RCC 7860 (cell line): ENCODE results near the gene MEPCE.

Experiments
- DNase-seq: peaks from one replicate; pipeline ENCODE4 v3.0.0-alpha.2; 2015; ENCODE audit warnings: low spot score
- FAIRE-seq: peaks from 2 replicates; lab custom pipeline; 2012; peaks lifted over from hg19 to GRCh38; lab: Jason Lieb, UNC

The MEPCE gene

DNA sequence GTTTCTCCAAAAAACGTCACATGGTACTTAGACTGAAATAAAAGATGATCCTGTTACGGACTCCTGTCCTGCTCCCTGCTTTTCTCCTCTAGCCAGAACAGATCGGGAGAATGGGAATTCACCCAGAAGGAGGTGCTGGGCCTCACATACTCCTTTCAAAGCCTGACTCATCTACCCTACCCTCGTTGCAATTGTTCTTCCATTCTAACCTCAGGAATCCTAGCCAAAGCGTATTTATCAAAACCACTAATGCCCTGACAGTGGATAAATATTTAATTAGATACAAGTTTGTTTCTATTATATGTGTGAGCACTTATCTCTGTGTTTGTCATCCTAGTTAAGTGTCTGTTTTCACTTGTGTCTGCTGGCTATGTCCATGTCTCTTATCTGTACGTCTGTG lies 22.9 kb upstream of the MEPCE start:
- no peak for FAIRE-seq
- DNase-seq: no peak

DNA sequence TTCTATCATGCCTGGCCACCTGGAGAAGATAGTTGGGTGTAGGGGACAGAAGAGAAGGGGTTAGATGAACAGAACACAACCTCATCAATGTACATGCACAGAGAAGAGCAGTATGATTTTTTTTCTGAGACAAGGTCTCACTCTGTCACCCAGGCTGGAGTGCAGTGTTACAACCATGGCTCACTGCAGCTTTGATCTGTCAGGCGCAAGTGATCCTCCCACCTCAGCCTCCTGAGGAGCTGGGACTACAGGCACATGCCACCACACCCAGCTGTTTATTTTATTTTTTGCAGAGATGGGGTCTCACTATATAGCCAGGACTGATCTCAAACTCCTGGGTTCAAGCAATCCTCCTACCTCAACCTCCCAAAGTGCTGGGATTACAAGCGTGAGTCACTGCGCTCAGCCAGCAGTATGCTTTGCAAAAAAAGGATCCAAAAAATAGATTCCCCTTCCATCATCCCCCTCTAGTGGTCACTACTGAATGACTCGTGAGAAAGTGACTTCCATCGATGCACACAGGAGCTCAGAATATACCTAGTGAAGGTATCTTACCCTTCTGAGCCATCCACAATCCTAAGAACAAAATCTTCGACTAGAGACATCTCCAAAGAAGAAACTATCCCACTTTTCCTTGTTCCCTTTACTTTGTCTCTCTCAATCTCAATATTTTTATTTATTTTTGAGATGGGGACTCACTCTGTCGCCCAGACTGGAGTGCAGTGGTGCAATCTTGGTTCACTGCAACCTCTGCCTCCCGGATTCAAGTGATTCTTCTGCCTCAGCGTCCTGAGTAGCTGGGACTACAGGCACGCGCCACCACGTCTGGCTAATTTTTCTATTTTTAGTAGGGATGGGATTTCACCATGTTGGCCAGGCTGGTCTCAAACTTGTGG lies 22.1 kb upstream of the MEPCE start:
- peak; percentile 66 for DNase-seq
- FAIRE-seq: peak; percentile 72

DNA sequence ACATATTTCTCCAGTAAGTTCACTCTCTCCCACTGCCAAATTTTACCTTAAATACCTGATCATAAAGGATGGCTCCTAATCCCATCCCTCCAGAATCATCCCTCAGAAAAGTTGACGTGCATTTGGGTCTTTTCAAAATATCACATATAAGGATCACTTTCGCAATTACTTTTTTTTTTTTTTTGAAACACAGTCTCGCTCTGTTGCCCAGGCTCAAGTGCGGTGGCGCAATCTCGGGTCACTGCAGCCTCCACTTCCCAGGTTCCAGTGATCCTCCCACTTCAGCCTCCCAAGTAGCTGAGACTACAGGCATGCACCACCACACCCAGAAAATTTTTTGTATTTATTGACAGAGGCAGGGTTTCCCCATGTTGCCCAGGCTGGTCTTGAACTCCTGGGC lies 18.5 kb upstream of the MEPCE start:
- no peak for FAIRE-seq
- DNase-seq: no peak

DNA sequence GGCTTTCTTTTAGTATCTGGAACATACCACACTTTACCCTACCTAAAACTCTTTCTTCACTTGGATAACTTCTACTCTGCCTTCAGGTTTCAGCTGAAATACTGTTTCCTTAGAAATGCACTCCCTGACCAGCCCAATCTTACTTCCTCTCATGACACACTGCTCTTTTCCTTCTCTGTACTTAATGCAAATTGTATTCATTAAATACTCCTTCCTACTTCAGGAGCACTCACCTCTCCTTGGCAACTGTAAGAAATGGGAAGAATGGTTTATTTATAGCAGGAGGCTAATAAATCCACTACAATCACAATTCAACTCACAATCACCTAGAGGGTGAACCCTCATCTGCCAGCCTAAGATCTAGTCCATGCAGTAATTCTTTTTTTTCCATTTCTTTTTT lies 16.3 kb upstream of the MEPCE start:
- DNase-seq (no peak), FAIRE-seq (no peak)

DNA sequence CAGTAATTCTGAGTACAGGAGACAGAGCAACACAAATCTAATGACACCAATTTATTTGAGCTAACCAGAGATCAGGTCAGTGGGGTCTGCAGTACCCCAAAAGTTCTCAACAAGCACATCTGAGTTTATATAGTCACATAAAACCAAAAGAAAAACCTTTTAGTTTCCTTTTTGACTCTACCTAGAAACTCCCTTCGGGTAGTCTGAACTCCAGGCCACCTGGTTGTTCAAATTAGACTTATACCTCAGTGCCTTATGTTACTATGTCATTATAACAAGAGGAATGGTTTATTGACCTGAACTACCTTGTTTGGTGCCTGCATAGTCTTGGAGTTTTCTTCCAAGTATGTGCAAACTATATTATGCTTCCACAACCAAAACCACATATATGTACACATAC lies 15.7 kb upstream of the MEPCE start:
- no peak for DNase-seq
- FAIRE-seq: no peak

DNA sequence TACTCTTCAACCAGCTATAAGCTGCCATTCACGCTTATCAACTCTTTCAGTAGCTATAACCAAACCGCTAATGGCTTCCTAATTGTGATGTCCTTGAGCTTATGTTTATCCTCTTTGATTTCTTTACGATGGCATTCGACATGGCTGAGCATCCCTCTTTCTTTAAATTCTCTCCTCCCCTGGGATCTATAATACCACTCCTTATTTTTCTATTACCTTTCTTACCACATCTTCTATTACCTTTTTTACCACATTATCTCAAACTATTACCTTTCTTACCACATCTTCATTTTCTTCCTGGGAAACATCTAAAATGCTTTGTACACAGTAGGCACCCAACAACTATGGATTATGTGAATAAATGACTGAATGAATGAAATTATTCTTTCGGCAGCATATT lies 14.2 kb upstream of the MEPCE start:
- DNase-seq (no peak), FAIRE-seq (no peak)

DNA sequence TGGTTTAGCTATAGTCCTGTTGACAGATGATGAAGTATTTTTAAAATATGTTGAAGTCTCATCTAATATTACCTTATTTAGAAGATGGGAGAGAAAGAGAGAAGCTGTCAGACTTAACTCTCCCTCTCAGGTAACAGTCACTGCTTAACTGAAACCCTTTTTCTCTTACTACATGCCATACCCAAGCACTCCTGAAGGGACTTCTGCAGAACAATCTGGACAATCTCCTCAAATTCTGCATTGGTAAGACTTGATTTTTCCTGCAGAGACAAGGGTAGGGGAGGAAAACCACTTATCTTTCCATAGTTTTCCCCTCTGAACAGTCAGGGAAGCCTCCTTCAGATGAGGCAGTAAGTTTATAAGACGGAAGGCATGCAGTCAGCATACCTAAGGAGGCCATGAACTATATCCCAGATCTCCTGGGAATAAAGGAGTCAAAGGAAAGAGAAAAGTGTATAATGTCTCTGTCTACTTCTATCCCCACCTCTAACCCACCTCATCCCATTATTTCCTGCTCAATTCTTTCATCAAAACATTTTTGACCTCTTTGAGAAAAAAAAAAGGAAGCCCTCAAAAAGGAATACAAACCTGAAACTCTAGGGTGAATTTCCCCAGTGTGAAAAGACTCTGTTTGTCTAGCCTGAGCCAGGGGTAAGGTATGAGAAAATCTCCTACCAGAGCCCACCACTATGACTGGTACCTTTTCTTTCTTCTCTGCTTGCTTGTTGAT lies 10.5 kb upstream of the MEPCE start:
- DNase-seq: no peak
- FAIRE-seq: no peak

DNA sequence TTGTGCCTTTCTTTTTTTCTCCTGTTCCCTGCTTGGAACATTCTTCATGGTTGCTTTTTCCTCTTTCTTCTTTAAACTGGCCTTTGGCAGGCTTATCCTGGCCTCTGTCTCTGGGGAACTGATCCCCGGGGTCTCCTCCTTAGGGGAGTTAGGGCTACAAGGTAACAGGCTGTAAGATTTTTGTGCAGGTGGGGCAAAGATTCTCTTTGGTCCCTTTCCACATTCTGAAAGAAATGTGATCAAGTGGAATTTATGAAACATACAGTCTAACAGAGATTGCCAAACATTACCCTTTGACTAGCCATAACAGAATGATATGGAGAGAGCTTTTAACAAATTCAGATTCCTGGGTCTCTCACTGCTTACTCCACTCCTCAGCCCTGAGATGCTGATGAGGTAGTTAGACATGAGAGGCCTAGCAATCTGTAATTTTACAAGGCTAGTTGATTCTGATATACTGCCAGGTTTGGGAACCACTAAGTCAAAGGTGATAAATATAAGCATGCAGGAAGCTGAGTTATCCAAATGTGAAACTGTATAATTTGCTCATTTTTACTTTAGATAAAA lies 9.9 kb upstream of the MEPCE start:
- FAIRE-seq (no peak), DNase-seq (no peak)

DNA sequence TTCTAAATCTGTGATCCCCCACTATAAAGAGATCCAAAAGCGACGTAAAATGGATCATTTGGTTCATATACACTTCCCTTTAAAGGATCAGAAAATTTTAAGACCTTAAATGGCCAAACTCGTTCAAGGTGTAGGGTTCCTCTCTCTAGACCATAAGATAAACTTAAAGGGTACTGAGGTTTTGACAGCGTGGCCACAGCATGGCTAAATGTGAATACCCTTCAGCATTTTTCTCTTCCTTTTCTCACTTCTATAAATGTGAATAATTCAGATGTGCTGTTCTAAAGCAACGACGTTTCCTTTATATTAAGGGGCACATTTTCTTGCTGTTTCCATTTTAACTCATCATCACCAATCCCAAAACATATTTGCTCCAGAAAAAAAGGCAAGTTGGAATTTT lies 6.3 kb upstream of the MEPCE start:
- FAIRE-seq (no peak), DNase-seq (no peak)

DNA sequence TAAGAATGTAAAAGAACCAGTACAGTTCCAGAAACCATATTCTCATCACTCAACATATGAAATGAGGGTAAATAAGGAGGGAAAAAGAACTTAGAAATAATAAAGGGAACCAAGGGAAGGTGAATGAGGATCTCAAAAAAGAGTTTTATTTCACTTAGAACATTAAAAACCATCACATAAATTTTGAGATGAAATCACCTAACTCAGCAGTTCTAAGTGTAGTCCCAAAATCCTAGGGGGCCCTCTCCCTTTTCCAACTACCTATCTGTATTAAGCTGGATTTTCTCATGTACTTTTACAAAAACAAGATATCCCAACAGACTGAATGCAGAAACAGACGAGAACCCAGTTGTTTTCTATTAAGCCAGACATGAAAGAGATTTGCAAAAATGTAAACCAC lies 4.3 kb upstream of the MEPCE start:
- FAIRE-seq (no peak), DNase-seq (no peak)

DNA sequence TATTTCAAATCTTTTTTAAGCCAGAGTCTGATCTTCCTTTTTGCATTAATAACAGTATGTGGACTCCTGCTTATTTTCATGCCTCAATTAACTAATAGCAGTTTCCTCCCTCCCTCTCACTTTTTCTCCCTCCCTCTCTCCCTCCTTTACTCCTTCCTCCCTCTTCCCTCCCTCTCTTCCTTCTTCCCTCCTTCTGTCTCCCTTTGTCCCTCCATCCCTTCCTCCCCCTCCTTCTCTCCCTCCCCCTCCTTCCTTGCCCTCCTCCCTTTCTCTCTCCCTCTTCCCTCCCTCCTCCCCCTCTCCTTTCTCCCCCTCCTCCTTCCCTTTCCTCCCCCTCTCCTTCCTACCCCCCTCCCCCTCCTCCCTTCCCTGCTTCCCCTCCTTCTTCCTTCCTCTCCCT lies 3.1 kb upstream of the MEPCE start:
- FAIRE-seq: no peak
- no peak for DNase-seq

DNA sequence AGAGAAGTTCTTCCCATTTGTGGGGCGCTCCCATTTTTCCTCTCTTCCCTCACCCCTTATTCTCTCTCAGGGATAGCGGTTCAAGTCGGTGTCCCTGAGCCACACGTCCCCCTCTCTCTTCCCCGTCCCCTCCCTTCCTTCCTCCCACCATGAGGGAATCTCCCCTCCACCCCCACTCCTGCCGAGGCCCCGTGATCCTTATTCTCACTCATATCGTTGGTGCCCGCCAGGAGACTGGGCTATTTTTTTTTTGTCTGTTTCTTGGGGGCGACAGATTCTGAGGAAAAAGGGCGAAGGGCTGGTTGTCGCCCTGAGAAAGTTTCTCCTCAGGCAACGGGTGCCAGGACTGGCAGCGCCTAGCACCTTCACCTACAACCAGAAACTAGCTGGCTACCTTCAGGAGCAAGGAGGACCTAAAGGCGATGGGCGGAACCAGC lies 1.9 kb upstream of the MEPCE start:
- DNase-seq (no peak), FAIRE-seq (no peak)

DNA sequence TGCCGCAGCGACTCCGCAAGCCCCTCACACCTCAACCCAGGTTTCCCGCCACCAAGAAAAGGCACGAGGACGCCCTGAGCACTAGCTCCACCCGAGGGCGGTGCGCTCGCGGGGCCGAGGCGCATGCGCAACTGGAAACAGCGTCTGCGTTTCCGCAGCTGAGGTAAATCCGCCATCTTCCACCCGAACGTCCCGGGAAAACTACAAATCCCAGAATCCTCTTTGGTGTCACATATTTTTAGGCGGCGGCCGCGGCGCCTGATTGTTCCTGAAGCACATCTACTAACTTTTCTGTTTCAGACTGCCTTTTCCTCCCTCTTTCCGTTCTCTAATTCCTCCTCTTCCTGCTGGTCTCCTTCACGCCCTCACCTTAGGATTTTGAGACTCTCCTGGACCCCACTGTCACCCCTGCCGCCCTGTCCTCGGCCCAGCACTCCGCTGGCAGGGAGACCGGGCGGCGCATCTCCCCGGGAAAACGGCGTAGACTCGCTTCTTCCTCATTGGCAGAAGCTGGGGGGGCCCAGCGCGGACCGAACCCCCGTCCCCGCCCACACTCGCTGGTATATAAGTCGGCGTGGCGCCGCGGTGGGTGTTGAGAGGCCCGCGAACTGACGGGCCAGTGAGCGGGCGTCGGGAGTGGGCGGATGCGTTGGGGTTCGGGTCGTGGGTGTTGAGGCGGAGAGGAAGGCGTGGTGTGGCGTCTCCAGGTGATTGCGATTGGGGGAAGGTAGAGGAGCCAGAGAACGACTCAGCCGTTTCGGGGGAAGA lies 1.2 kb upstream of the MEPCE start, which contains the start of gene ZCWPW1:
Gene ZCWPW1 (minus strand): TSS at position 505 of the 768 bp plus-strand sequence. CDS start 8,054 bp downstream, outside the sequence.
- DNase-seq (peak; percentile 93), FAIRE-seq (peak; percentile 77)

DNA sequence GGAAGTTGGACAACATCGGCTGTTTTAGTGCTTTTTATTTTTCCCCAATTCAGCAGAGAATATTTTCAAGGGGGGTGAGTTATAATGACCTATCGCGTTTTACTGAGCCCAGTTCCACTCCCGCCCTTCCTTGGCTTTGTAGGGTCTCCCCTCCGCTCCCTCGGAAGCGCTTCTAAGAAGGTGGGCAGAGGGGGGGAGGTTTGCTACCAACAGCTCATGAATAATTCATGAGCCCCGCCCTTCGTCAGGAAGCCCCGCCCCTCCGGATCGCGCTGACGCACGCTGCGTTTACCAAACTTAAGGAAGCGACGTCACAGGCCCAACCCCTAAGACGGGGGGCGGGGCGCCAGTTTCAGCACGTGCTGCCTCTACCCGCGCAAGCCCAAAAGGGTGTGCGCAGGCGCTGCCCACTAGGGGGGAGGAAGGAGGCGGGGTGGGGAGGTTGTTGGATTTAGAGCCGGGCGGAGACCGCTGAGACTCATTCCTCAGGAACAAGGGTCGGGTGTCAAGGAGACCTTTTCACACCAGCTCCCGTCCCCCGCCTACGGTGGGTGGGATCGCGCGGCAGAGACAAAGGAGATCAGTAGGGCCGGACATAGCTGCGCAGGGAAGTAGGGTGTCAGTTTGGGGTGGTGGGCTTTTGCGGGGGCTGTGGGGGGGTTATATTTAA lies 529 bp upstream of the MEPCE start:
- FAIRE-seq (peak; percentile 92), DNase-seq (peak; percentile 100)

DNA sequence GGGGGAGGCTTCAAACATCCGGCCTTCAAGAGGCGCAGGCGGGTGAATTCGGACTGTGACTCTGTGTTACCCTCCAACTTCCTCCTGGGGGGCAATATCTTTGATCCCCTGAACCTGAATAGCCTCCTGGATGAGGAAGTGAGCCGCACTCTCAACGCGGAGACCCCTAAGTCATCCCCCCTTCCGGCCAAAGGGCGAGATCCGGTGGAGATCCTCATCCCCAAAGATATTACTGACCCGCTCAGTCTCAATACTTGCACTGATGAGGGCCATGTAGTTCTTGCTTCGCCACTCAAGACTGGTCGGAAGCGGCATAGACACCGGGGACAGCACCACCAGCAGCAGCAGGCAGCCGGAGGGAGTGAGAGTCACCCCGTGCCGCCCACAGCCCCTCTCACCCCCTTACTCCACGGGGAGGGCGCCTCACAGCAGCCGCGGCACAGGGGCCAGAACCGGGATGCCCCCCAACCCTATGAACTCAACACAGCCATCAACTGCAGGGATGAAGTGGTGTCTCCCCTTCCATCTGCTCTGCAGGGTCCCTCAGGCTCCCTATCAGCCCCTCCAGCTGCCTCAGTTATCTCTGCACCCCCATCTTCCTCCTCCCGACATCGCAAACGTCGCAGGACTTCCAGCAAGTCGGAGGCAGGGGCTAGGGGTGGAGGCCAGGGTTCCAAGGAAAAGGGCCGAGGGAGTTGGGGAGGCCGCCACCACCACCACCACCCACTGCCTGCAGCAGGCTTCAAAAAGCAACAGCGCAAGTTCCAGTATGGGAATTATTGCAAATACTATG lies 1.1 kb downstream of the MEPCE start:
- DNase-seq: no peak

DNA sequence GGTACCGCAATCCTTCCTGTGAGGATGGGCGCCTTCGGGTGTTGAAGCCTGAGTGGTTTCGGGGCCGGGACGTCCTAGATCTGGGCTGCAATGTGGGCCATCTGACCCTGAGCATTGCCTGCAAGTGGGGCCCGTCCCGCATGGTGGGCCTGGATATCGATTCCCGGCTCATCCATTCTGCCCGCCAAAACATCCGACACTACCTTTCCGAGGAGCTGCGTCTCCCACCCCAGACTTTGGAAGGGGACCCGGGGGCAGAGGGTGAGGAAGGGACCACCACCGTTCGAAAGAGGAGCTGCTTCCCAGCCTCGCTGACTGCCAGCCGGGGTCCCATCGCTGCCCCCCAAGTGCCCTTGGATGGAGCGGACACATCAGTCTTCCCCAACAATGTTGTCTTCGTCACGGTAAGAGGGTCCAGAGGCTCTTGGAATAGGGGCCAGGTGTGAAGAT lies 1.7 kb downstream of the MEPCE start:
- no peak for DNase-seq
- FAIRE-seq: no peak

More for the DNA sequence above, 1.1 kb downstream of the MEPCE start:
- FAIRE-seq: no peak

DNA sequence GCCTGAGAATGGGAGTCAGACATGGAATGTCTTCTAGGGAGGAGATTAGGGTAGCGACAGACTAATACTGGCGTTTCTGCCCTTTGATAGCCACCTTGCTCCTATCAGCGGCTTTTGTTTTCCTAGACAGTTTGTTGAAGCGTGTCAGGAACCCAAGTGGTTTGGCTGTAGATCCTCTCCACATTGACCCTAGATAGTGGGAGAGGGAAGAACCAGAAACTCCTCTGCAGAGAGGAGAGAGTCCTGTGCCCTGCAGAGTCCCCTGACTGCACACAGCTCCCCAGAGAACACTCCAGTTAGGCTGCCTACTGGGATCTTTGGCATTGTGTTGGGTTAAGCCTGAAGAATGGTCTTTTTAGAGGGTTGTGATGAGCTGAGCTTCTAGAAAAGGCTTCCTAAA lies 2.4 kb downstream of the MEPCE start:
- DNase-seq (no peak), FAIRE-seq (no peak)

DNA sequence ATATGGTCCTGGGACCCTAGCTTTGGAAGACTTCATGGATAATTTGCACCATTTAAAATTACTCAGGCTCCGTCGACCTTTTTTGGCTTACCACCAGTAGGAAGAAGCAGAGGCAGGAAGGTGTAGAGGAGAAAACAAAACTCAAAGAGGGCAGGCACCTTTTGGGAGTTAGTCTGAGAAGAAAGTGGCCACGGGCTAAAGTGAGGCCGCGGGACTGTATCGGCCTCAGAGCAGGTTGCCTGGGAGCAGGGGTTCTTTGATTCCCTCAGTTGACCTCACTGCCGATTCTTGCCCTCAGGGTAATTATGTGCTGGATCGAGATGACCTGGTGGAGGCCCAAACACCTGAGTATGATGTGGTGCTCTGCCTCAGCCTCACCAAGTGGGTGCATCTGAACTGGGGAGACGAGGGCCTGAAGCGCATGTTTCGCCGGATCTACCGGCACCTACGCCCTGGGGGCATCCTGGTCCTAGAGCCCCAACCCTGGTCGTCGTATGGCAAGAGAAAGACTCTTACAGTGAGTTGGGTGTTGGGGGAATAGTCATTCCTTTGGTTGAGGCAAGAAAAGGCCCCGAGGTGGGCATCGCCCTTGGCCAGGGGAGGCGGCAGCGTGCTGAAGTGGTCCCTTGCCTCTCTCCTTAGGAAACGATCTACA lies 3.1 kb downstream of the MEPCE start:
- DNase-seq: no peak
- FAIRE-seq: no peak

DNA sequence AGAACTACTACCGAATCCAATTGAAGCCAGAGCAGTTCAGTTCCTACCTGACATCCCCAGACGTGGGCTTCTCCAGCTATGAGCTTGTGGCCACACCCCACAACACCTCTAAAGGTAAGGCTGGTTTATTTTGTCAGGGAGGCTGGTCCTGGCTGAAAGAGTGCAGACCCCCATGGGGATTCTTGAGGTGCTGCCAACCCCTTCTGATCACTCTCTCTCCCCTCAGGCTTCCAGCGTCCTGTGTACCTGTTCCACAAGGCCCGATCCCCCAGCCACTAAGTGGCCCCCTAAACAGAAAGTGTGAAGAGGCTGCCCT lies 3.6 kb downstream of the MEPCE start:
- FAIRE-seq (no peak), DNase-seq (no peak)
